ENCODE data around the gene SLFN12L.
A peak's percentile ranks its signal among the peaks of the same experiment; 100 is the strongest.
"Not testable (repeated sequence)": the region's sequence is repeated elsewhere in the genome, so short reads cannot be mapped to it uniquely, and the experiment has no call there.

SLFN12L gene

DNA sequence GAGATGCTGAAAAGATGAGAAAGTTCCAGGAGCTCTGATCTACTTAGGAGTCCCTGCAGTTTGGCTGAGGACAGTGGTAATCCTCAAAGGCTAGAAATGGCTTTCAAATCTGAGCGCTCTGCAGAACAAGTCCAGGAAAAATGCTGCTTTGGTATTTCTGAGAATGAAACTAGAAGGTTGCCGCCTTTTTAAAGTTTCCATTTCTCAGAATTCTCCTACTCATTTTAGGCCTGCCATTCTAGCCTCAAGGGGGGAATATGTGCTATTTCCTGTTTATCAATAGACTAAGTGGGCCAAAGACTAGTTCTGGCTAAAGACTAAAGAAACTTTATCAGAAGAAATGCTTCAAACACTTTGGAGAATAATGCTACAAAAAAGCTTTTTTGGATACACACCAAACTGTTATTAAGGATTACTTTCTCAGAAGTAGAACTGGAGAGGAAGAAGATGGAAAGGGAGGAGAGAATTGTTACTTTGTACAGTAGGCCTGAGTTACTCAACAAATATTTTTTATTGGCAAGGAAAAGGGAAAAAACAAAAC lies at the start of gene SLFN12L:
Gene SLFN12L (minus strand): TSS at position 78 of the 541 bp plus-strand sequence. CDS start 15,314 bp downstream, outside the sequence.
- Histone ChIP-seq H3K27me3 (ENCODE audit: control insufficient read depth, insufficient read depth, low read length) (no peaks in the 10 kb centered on the region), H3K9ac (ENCODE audit: low read depth, low read length) (no peak within 1 kb of the TSS), H3K4me1 (ENCODE audit: control insufficient read depth, insufficient read depth, low read length) (no peaks in the 10 kb centered on the region), H3K9me3 (ENCODE audit: control insufficient read depth, insufficient read depth, low read length) (no peaks in the 10 kb centered on the region), H3K4me3 (ENCODE audit: low read depth, low read length) (no peak within 1 kb of the TSS), H3K36me3 (ENCODE audit: control insufficient read depth, insufficient read depth, low read length) (no peaks in the 10 kb centered on the region), H3K27ac (ENCODE audit: low read depth, low read length) (no peak within 1 kb of the TSS)

- Histone ChIP-seq H3K4me3 (ENCODE audit: low read depth, low read length) (peak overlapping the region; percentile 85), H3K9me3 (ENCODE audit: control insufficient read depth, insufficient read depth, low read length) (no peaks in the 10 kb centered on the region), H3K27ac (ENCODE audit: low read depth, low read length) (peak overlapping the region; percentile 95), H3K27me3 (ENCODE audit: control insufficient read depth, insufficient read depth, low read length) (no peaks in the 10 kb centered on the region), H3K36me3 (ENCODE audit: control insufficient read depth, insufficient read depth, low read length) (no peaks in the 10 kb centered on the region), H3K4me1 (ENCODE audit: control insufficient read depth, insufficient read depth, low read length) (peaks cover 21% of the 10 kb centered on the region), H3K9ac (ENCODE audit: low read depth, low read length) (peak overlapping the region; percentile 79)
Observed at GRCh38 chr17:35586569-35587073, 49.1 kb upstream of the SLFN12L start.

DNA sequence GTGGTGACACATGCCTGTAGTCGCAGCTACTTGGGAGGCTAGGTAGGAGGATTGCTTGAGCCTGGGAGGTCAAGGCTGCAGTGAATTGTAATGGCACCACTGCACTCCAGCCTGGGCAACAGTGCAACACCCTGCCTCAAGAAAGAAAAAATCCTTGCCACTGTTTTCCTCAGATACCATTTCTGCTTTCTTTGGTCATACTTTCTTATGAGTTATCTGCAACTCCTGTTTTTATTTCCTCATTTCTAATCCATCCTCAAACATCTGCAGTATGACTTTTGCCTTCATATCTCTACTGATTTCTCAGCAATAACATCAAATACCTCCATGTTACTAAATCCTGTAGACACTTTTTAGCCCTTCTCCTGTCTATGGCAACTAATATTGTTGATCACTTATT lies 46.6 kb upstream of the SLFN12L start:
- H3K4me3 ChIP-seq (ENCODE audit: low read depth, low read length): no peak overlapping the region
- H3K4me1 ChIP-seq (ENCODE audit: control insufficient read depth, insufficient read depth, low read length): peaks cover 17% of the 10 kb centered on the region
- H3K27ac ChIP-seq (ENCODE audit: low read depth, low read length): no peak overlapping the region
- H3K27me3 ChIP-seq (ENCODE audit: control insufficient read depth, insufficient read depth, low read length): no peaks in the 10 kb centered on the region
- no peaks in the 10 kb centered on the region for H3K9me3 ChIP-seq (ENCODE audit: control insufficient read depth, insufficient read depth, low read length)
- H3K9ac ChIP-seq (ENCODE audit: low read depth, low read length): no peak overlapping the region
- no peaks in the 10 kb centered on the region for H3K36me3 ChIP-seq (ENCODE audit: control insufficient read depth, insufficient read depth, low read length)

- peak overlapping the region; percentile 93 for H3K27ac ChIP-seq (ENCODE audit: low read depth, low read length)
- no peaks in the 10 kb centered on the region for H3K27me3 ChIP-seq (ENCODE audit: control insufficient read depth, insufficient read depth, low read length)
- peaks cover 19% of the 10 kb centered on the region for H3K36me3 ChIP-seq (ENCODE audit: control insufficient read depth, insufficient read depth, low read length)
- H3K4me3 ChIP-seq (ENCODE audit: low read depth, low read length): peak overlapping the region; percentile 98
- peaks cover 3% of the 10 kb centered on the region; the same call in 1 of the 2 replicates for H3K4me1 ChIP-seq (ENCODE audit: control insufficient read depth, insufficient read depth, low read length)
- no peaks in the 10 kb centered on the region for H3K9me3 ChIP-seq (ENCODE audit: control insufficient read depth, insufficient read depth, low read length)
- peak overlapping the region; percentile 96 for H3K9ac ChIP-seq (ENCODE audit: low read depth, low read length)
Observed at GRCh38 chr17:35578929-35579432, 41.5 kb upstream of the SLFN12L start.

DNA sequence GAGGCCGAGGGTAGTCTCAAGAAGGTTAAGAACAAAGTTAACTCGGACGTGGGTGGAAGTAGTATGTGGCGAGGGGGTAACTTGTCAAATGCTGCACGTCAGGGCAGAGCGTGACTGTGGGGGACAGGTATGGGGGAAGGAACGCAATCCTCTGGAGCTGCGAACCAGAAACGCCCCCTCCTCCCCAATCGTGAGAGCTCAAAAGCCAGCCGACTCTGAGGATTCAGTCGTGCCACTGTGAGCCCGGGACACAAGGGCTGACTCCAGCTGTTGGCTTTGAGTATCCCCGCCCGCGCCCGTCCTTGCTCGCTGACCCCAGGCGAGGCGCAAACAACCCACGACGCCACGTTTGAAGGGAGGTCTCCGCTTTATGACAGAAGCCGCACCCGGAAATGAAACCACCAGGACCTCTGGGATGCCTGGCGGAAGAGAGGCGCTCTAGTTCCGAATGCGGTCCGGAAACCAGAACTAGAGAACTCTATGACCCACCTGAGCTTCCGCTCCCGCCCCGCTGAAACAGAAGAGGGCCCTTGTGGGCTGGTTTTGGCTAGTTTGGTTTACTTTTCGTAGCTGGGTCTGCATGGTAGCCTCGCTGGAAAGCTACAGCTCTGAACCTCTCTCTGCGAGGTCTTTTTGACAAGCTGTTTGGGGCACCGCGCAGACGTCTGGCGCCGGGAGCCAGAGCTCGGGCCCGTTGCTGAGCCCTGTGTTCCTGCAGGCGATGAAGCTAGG lies 40.9 kb upstream of the SLFN12L start, which contains the start of gene PEX12:
Gene PEX12 (minus strand): TSS at position 375 of the 732 bp plus-strand sequence. CDS start 550 bp downstream, outside the sequence.
- H3K4me1 ChIP-seq (ENCODE audit: control insufficient read depth, insufficient read depth, low read length): peaks cover 3% of the 10 kb centered on the region; the same call in 1 of the 2 replicates
- peak within 1 kb of the TSS; percentile 93 for H3K27ac ChIP-seq (ENCODE audit: low read depth, low read length)

GRCh38 chr17:35577830-35578196 lies 40.3 kb upstream of the SLFN12L start:
- H3K9ac ChIP-seq (ENCODE audit: low read depth, low read length): peak overlapping the region; percentile 27
- peaks cover 3% of the 10 kb centered on the region; the same call in 1 of the 2 replicates for H3K4me1 ChIP-seq (ENCODE audit: control insufficient read depth, insufficient read depth, low read length)
- H3K27me3 ChIP-seq (ENCODE audit: control insufficient read depth, insufficient read depth, low read length): no peaks in the 10 kb centered on the region
- H3K27ac ChIP-seq (ENCODE audit: low read depth, low read length): peak overlapping the region; percentile 93
- peak overlapping the region; percentile 98 for H3K4me3 ChIP-seq (ENCODE audit: low read depth, low read length)
- no peaks in the 10 kb centered on the region for H3K9me3 ChIP-seq (ENCODE audit: control insufficient read depth, insufficient read depth, low read length)
- peaks cover 25% of the 10 kb centered on the region for H3K36me3 ChIP-seq (ENCODE audit: control insufficient read depth, insufficient read depth, low read length)

More for the DNA sequence above, 40.9 kb upstream of the SLFN12L start, which contains the start of gene PEX12:
- H3K9ac ChIP-seq (ENCODE audit: low read depth, low read length): peak within 1 kb of the TSS; percentile 96
- peaks cover 24% of the 10 kb centered on the region for H3K36me3 ChIP-seq (ENCODE audit: control insufficient read depth, insufficient read depth, low read length)
- no peaks in the 10 kb centered on the region for H3K9me3 ChIP-seq (ENCODE audit: control insufficient read depth, insufficient read depth, low read length)
- peak within 1 kb of the TSS; percentile 98 for H3K4me3 ChIP-seq (ENCODE audit: low read depth, low read length)
- no peaks in the 10 kb centered on the region for H3K27me3 ChIP-seq (ENCODE audit: control insufficient read depth, insufficient read depth, low read length)

DNA sequence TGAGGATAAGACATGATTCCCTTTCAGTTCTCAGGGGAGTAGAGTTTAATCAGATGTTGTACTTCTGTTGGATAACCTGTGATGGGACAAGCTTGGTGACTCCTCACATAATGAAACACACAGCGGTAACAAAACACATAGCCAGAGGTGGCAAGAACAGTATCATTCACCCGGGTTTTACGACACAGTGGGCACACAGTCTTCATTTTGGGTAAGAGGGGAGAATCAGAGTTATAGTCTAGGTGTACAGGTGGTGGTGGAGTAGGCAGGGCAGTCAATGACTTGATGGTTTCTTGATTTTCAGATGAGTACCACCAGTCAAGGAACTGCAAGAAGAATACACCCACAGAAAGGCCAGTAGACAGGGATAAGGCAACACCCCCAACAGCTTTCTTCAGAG lies 38.3 kb upstream of the SLFN12L start:
- H3K9me3 ChIP-seq (ENCODE audit: control insufficient read depth, insufficient read depth, low read length): no peaks in the 10 kb centered on the region
- H3K36me3 ChIP-seq (ENCODE audit: control insufficient read depth, insufficient read depth, low read length): peaks cover 30% of the 10 kb centered on the region
- no peak overlapping the region for H3K27ac ChIP-seq (ENCODE audit: low read depth, low read length)
- no peaks in the 10 kb centered on the region for H3K27me3 ChIP-seq (ENCODE audit: control insufficient read depth, insufficient read depth, low read length)
- H3K9ac ChIP-seq (ENCODE audit: low read depth, low read length): no peak overlapping the region
- peaks cover 3% of the 10 kb centered on the region; the same call in 1 of the 2 replicates for H3K4me1 ChIP-seq (ENCODE audit: control insufficient read depth, insufficient read depth, low read length)
- H3K4me3 ChIP-seq (ENCODE audit: low read depth, low read length): no peak overlapping the region

- no peaks in the 10 kb centered on the region for H3K27me3 ChIP-seq (ENCODE audit: control insufficient read depth, insufficient read depth, low read length)
- H3K4me3 ChIP-seq (ENCODE audit: low read depth, low read length): peak overlapping the region; percentile 98
- no peak overlapping the region for H3K9ac ChIP-seq (ENCODE audit: low read depth, low read length)
Observed at GRCh38 chr17:35569405-35569804, 31.9 kb upstream of the SLFN12L start.

GRCh38 chr17:35568561-35568960 lies 31.1 kb upstream of the SLFN12L start:
- Histone ChIP-seq H3K9me3 (ENCODE audit: control insufficient read depth, insufficient read depth, low read length) (no peaks in the 10 kb centered on the region), H3K4me1 (ENCODE audit: control insufficient read depth, insufficient read depth, low read length) (no peaks in the 10 kb centered on the region; the same call in 1 of the 2 replicates), H3K27me3 (ENCODE audit: control insufficient read depth, insufficient read depth, low read length) (no peaks in the 10 kb centered on the region), H3K4me3 (ENCODE audit: low read depth, low read length) (peak overlapping the region; percentile 98), H3K36me3 (ENCODE audit: control insufficient read depth, insufficient read depth, low read length) (peaks cover 7% of the 10 kb centered on the region; the same call in 1 of the 2 replicates), H3K27ac (ENCODE audit: low read depth, low read length) (peak overlapping the region; percentile 84), H3K9ac (ENCODE audit: low read depth, low read length) (peak overlapping the region; percentile 93)

More at GRCh38 chr17:35569405-35569804, 31.9 kb upstream of the SLFN12L start:
- Histone ChIP-seq H3K36me3 (ENCODE audit: control insufficient read depth, insufficient read depth, low read length) (peaks cover 15% of the 10 kb centered on the region), H3K9me3 (ENCODE audit: control insufficient read depth, insufficient read depth, low read length) (no peaks in the 10 kb centered on the region), H3K4me1 (ENCODE audit: control insufficient read depth, insufficient read depth, low read length) (no peaks in the 10 kb centered on the region; the same call in 1 of the 2 replicates), H3K27ac (ENCODE audit: low read depth, low read length) (no peak overlapping the region)

GRCh38 chr17:35566968-35567367 lies 29.5 kb upstream of the SLFN12L start:
- no peaks in the 10 kb centered on the region; the same call in 1 of the 2 replicates for H3K4me1 ChIP-seq (ENCODE audit: control insufficient read depth, insufficient read depth, low read length)
- H3K9ac ChIP-seq (ENCODE audit: low read depth, low read length): no peak overlapping the region
- no peaks in the 10 kb centered on the region for H3K27me3 ChIP-seq (ENCODE audit: control insufficient read depth, insufficient read depth, low read length)
- H3K4me3 ChIP-seq (ENCODE audit: low read depth, low read length): peak overlapping the region; percentile 98; the same call in 1 of the 2 replicates
- H3K27ac ChIP-seq (ENCODE audit: low read depth, low read length): no peak overlapping the region
- no peaks in the 10 kb centered on the region for H3K9me3 ChIP-seq (ENCODE audit: control insufficient read depth, insufficient read depth, low read length)
- H3K36me3 ChIP-seq (ENCODE audit: control insufficient read depth, insufficient read depth, low read length): no peaks in the 10 kb centered on the region

DNA sequence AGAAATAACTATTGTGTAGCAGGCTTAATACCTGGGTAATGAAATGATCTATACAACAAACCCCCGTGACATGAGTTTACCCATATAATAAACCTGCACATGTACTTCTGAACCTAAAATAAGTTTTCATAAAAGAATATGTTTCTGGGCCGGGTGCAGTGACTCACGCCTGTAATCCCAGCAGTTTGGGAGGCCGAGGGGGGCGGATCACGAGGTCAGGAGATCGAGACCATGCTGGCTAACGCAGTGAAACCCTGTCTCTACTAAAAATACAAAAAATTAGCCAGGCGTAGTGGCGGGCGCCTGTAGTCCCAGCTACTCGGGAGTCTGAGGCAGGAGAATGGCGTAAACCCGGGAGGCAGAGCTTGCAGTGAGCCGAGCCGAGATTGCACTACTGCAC lies 25.7 kb upstream of the SLFN12L start:
- not testable (repeated sequence) for H3K4me3 ChIP-seq (ENCODE audit: low read depth, low read length); H3K9me3 ChIP-seq (ENCODE audit: control insufficient read depth, insufficient read depth, low read length); H3K27me3 ChIP-seq (ENCODE audit: control insufficient read depth, insufficient read depth, low read length); H3K4me1 ChIP-seq (ENCODE audit: control insufficient read depth, insufficient read depth, low read length); H3K36me3 ChIP-seq (ENCODE audit: control insufficient read depth, insufficient read depth, low read length); H3K9ac ChIP-seq (ENCODE audit: low read depth, low read length); H3K27ac ChIP-seq (ENCODE audit: low read depth, low read length)

All from HUES48 (cell line).